Lung (tissue), 12 donors: ENCODE results near the gene NOXA1. TPM values are rescaled to one million over a fixed set of nuclear protein-coding genes. Genes with fewer than 3 reads are reported as not detected.

ENCODE experiments used
- ATAC-seq: fragments of 200-7000 bp; cut with Tn5 transposase; one replicate; pipeline ENCODE4 v1.9.1; 2020; ENCODE audit warnings: moderate number of reproducible peaks; ENCODE audit not compliant: insufficient read depth, low FRiP score
- DNase-seq, 3 donors: peaks; one replicate each; pipeline ENCODE4 v3.0.0-alpha.2; 2013 to 2017
- H3K27ac ChIP-seq, 2 donors: one replicate each; pipeline ENCODE4 v1.5.1; 2013; ENCODE audit warnings: mild to moderate bottlenecking in 2 of 2, moderate library complexity in 2 of 2, control low read depth in 1 of 2, inconsistent platforms in 1 of 2, low read depth in 1 of 2, low read length in 1 of 2
- H3K27me3 ChIP-seq, 3 donors: one replicate each; pipeline ENCODE4 v1.5.1; 2013; ENCODE audit warnings: low read length in 2 of 3; ENCODE audit not compliant: control insufficient read depth in 3 of 3, insufficient read depth in 3 of 3
- H3K36me3 ChIP-seq, 4 donors: one replicate each; pipeline ENCODE4 v1.5.1; 2013; ENCODE audit warnings: low read length in 4 of 4, mild to moderate bottlenecking in 1 of 4, moderate library complexity in 1 of 4; ENCODE audit not compliant: control insufficient read depth in 4 of 4, insufficient read depth in 4 of 4
- H3K4me1 ChIP-seq, 5 donors: one replicate each; pipeline ENCODE4 v1.5.1; 2013; ENCODE audit warnings: low read length in 5 of 5, mild to moderate bottlenecking in 2 of 5, moderate library complexity in 1 of 5; ENCODE audit not compliant: control insufficient read depth in 5 of 5, insufficient read depth in 5 of 5
- H3K4me3 ChIP-seq: one replicate; pipeline ENCODE4 v1.5.1; 2013; ENCODE audit warnings: mild to moderate bottlenecking, control low read depth, moderate library complexity
- H3K9ac ChIP-seq, 2 donors: one replicate each; pipeline ENCODE4 v1.5.1; 2013; ENCODE audit warnings: low read length in 2 of 2, control low read depth in 1 of 2; ENCODE audit not compliant: insufficient read depth in 1 of 2
- H3K9me3 ChIP-seq, 4 donors: one replicate each; pipeline ENCODE4 v1.5.1; 2013; ENCODE audit warnings: low read length in 3 of 4, mild to moderate bottlenecking in 1 of 4, moderate library complexity in 1 of 4; ENCODE audit not compliant: control insufficient read depth in 4 of 4, insufficient read depth in 3 of 4
- CTCF ChIP-seq: IDR thresholded peaks from 2 replicates; pipeline ENCODE4 v1.5.1; 2012; ENCODE audit warnings: mild to moderate bottlenecking; ENCODE audit errors: control extremely low read depth, extremely low read depth
- WGBS, 2 donors: extraction: QIAGEN DNeasy Blood & Tissue Kit; methylation state at CpG; one replicate each; pipeline ENCODE4 v1.1.7; 2013; 5-methylcytosine and 5-hydroxymethylcytosine counted together
- polyA plus RNA-seq, 2 donors: library from polyadenylated mRNA; stranded (reverse); fragments of 200-250 nt; gene quantifications; one replicate each; pipeline ENCODE4 v1.2.1, GENCODE V29; 2013
- total RNA-seq, 2 donors: library from RNA; depleted of rRNA in 1 of 2; stranded (reverse); fragments of >200 nt in 1 of 2; gene quantifications; one replicate each; pipeline ENCODE4 v1.2.1, GENCODE V29; 2014 to 2021
- donor health status: control.
- donor health status: control.
- donor health status: Bipolar disorder and iron deficiency.
- donor health status: healthy.
- donor health status: DM: yes; HTN: yes; CAD: no.

Gene NOXA1
- total and polyA plus RNA-seq, 4 donors = 2.1 to 11.7 (median 6.6) TPM

- DNase-seq (peak in 1 of 3 donors; percentile 10), ATAC-seq (no peak)
- Histone ChIP-seq H3K4me1 (peaks cover 0 to 26% (median 2%) of the 10 kb centered on the region in 5 donors), H3K36me3 (peaks cover 0 to 14% (median 3%) of the 10 kb centered on the region in 4 donors), H3K27ac (no peak overlapping the region), H3K9ac (no peak overlapping the region), H3K27me3 (no peaks in the 10 kb centered on the region), H3K9me3 (peaks cover 0 to under 1% (median 0%) of the 10 kb centered on the region in 4 donors), H3K4me3 (no peak overlapping the region)
- WGBS, 2 donors = 71 to 85% methylated on average over 17 of the region's 17 CpGs
- TF ChIP-seq CTCF = no peak
Measured at GRCh38 chr9:137452006-137452760, 29.0 kb downstream of the NOXA1 start.

- H3K4me3 ChIP-seq = no peak overlapping the region
- H3K27me3 ChIP-seq = no peaks in the 10 kb centered on the region
- ATAC-seq (no peak), DNase-seq (peak in 1 of 3 donors; percentile 14)
- no peak overlapping the region for H3K27ac ChIP-seq
- 82 to 91% methylated on average over 43 of the region's 43 CpGs for WGBS, 2 donors
- H3K9me3 ChIP-seq = no peaks in the 10 kb centered on the region
- H3K4me1 ChIP-seq = peaks cover 0 to 24% (median 4%) of the 10 kb centered on the region in 5 donors
- TF ChIP-seq CTCF = no peak
- no peak overlapping the region for H3K9ac ChIP-seq
- H3K36me3 ChIP-seq = peaks cover 0 to 19% (median 3%) of the 10 kb centered on the region in 4 donors
Measured at GRCh38 chr9:137452761-137453642, 29.8 kb downstream of the NOXA1 start.

GRCh38 chr9:137453643-137454081 is 30.5 kb downstream of the NOXA1 start:
- Histone ChIP-seq H3K27me3 (no peaks in the 10 kb centered on the region), H3K4me1 (peaks cover 0 to 23% (median 7%) of the 10 kb centered on the region in 5 donors), H3K9ac (no peak overlapping the region), H3K9me3 (no peaks in the 10 kb centered on the region), H3K27ac (no peak overlapping the region), H3K36me3 (peaks cover 0 to 18% (median 3%) of the 10 kb centered on the region in 4 donors), H3K4me3 (no peak overlapping the region)
- no peak for TF ChIP-seq CTCF
- peak; percentile 71 for ATAC-seq
- peak; percentile 80 to 86 (median 83) for DNase-seq
- WGBS, 2 donors = 14 to 21% methylated on average over 23 to 25 of the region's 25 CpGs
